ENCODE data around the gene PSMC3.
A peak's percentile ranks its signal among the peaks of the same experiment; 100 is the strongest.

The PSMC3 gene

GRCh38 chr11:47374720-47375019 lies 51.6 kb downstream of the PSMC3 start:
- no peak for DNase-seq

DNA sequence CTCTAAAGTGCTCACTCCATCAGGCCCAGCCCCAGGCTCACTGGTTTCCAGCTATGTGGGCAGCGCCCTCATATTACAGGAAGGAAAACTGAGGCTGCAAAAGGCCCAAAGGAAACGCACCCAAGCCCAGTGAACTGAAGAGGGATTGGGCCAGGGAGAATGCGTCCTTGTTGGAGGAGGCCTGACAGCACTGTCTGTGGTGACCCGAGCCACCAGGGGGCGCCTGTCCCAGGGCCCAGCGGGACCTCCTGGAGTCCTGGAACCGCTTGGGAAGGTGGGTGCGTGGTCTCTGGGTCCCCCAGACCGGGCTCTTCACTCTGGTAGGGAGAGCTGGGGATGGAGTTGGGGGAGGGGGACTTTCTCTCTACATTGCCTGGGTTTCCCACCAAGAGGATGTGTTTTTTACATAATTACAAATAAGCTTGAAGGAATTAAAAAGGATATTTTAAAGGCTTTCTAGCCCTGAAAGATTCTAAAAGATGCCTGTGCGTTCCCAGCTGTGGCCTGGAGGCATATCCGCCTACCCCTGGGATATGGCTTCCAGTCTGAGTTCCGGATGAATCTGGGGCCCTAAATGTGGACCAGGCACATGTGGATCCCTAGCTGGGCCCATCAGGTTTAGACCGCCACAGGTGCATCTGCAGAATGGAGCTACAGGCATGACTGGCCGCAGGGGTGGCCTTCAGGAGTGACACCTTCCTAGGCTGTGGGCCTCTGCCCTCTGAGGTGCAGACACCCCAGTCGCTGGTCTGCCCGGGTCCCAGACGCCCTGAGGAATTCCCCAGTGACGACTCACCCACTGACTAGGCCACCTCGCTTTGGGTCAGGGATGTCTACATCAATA lies 52.1 kb downstream of the PSMC3 start:
- DNase-seq: peak; percentile 33 to 48

- no peak for DNase-seq
Measured at GRCh38 chr11:47372422-47372821, 53.8 kb downstream of the PSMC3 start.

- DNase-seq: no peak
Measured at GRCh38 chr11:47369676-47370075, 56.6 kb downstream of the PSMC3 start.
